ENCODE data around the gene FGD1. TPM values are rescaled to one million over a fixed set of nuclear protein-coding genes. Genes with fewer than 3 reads are reported as not detected.

The FGD1 gene
- total RNA-seq, 1 experiment from 2014 or later: 5.8 TPM

DNA sequence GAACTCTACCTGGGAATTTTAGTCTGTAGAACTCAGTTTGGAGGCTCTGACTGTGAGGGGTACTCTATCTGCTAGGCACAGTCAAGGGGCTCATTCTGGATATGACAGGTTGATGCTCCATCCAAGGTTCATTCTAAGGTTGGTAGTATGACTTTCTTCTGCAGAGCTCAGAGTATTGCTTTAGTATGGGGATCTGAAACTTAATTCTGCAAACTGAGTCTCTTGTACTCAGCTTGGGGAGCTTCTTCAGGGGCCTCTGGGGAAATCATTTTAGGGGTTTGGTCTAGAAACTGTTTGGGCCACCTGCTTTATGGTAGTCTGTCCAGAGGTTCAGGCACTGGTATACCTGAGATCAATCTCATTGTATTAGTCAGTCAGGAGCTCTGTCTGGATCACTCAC is 65.5 kb downstream of the FGD1 start:
- ChIA-PET RAD21 (ENCODE audit: low non-redundant PET in 1 of 2, low total read pairs in 2 of 2, uncharacterized antibody in 2 of 2, unreplicated experiment in 2 of 2) (no interaction called here), POLR2A (no interaction called here), CTCF (no interaction called here)
- H3K27me3 ChIP-seq (ENCODE audit: insufficient read depth, low read length): no peaks in the 10 kb centered on the region
- no peak overlapping the region for H3K4me3 ChIP-seq (replicated peaks in 1 of 2; ENCODE audit: low read depth in 1 of 2, low read length in 2 of 2)
- no peak overlapping the region for H3K27ac ChIP-seq (ENCODE audit: low read depth, low read length)
- BruUV-seq (replicated peaks): no TSS peak
- H3K9me2 ChIP-seq (ENCODE audit: insufficient read depth): no peaks in the 10 kb centered on the region
- intact Hi-C loops (cut with micrococcal nuclease): no loop called here
- DNase-seq (ENCODE audit: low read depth, low spot score) (no peak), ATAC-seq (no peak)
- no peaks in the 10 kb centered on the region for H3K9me3 ChIP-seq (ENCODE audit: control insufficient read depth in 1 of 2, insufficient read depth in 1 of 2, low read depth in 1 of 2, low read length in 2 of 2)
- H3K9ac ChIP-seq (ENCODE audit: low read length): no peak overlapping the region
- H3K4me1 ChIP-seq (ENCODE audit: control insufficient read depth in 1 of 2, insufficient read depth in 2 of 2, low read length in 2 of 2): no peaks in the 10 kb centered on the region
- H3K36me3 ChIP-seq (ENCODE audit: control insufficient read depth in 1 of 2, insufficient read depth in 2 of 2, low read length in 2 of 2): no peaks in the 10 kb centered on the region
- TF ChIP-seq POLR2A (IDR thresholded peaks at IDR 0.05; ENCODE audit: borderline replicate concordance, extremely low read depth, insufficient read depth, insufficient read length): no peak
- TF ChIP-seq YY1 (IDR thresholded peaks at IDR 0.05; ENCODE audit: extremely low read depth, insufficient replicate concordance, low read depth, low read length): no peak
- no peak for TF ChIP-seq JUND (IDR thresholded peaks at IDR 0.05)
- TF ChIP-seq ZNF274 (IDR thresholded peaks at IDR 0.05; ENCODE audit: low read depth, low read length): no peak
- no peak for TF ChIP-seq EZH2 (IDR thresholded peaks at IDR 0.05)
- no peak for TF ChIP-seq SIN3A (IDR thresholded peaks at IDR 0.05; ENCODE audit: low read depth)
- H2AFZ ChIP-seq (ENCODE audit: low read depth, low read length, poor library complexity, severe bottlenecking): no peak overlapping the region
- no peaks in the 10 kb centered on the region for H4K20me1 ChIP-seq (ENCODE audit: insufficient read depth)
- H3K4me2 ChIP-seq (ENCODE audit: low read length): no peak overlapping the region
- H3K79me2 ChIP-seq (ENCODE audit: insufficient read depth, low read length): no peaks in the 10 kb centered on the region

DNA sequence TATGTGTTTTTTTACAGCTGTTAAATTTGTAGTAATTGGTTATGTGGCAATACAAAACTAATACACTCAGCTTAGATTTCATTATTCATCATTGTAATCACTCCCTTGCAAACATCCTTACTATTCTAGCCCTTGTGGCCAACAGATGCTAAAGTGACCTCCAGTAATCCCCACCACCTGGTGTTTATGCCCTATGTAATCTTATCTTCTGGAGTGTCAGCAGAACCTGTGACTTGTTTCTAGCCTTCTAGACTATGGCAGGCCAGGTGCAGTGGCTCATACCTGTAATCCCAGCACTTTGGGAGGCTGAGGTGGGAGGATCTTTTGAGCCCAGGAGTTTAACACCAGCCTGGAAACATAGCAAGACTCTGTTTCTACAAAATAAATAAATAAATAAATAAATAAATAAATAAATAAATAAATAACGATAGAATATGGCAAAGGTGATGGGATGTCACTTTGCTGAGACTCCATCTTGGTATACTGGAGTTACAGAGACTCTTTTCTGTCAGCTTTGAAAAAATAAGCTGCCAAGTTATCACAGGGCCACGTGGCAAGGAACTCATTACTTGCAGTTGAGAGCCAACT is 68.1 kb downstream of the FGD1 start:
- no TSS peak for BruUV-seq (replicated peaks)
- H3K27me3 ChIP-seq (ENCODE audit: insufficient read depth, low read length): no peaks in the 10 kb centered on the region

More for the DNA sequence above, 68.1 kb downstream of the FGD1 start:
- H3K9me3 ChIP-seq (ENCODE audit: control insufficient read depth in 1 of 2, insufficient read depth in 1 of 2, low read depth in 1 of 2, low read length in 2 of 2): no peaks in the 10 kb centered on the region
- H3K9me2 ChIP-seq (ENCODE audit: insufficient read depth): no peaks in the 10 kb centered on the region
- H3K4me3 ChIP-seq (replicated peaks in 1 of 2; ENCODE audit: low read depth in 1 of 2, low read length in 2 of 2): no peak overlapping the region
- intact Hi-C loops (cut with micrococcal nuclease): no loop called here
- no peaks in the 10 kb centered on the region for H4K20me1 ChIP-seq (ENCODE audit: insufficient read depth)
- RAD21 ChIA-PET (ENCODE audit: low non-redundant PET in 1 of 2, low total read pairs in 2 of 2, uncharacterized antibody in 2 of 2, unreplicated experiment in 2 of 2): no interaction called here
- no peak for ATAC-seq
- POLR2A ChIA-PET: no interaction called here
- H3K4me2 ChIP-seq (ENCODE audit: low read length): no peak overlapping the region
- TF ChIP-seq RAD21 (IDR thresholded peaks at IDR 0.05; ENCODE audit: low read depth): no peak
- TF ChIP-seq SRF (IDR thresholded peaks at IDR 0.05; ENCODE audit: low read depth): no peak
- TF ChIP-seq ELF1 (IDR thresholded peaks at IDR 0.05; ENCODE audit: borderline replicate concordance, low read depth): no peak
- no peak overlapping the region for H3K27ac ChIP-seq (ENCODE audit: low read depth, low read length)
- H3K79me2 ChIP-seq (ENCODE audit: insufficient read depth, low read length): no peaks in the 10 kb centered on the region
- CTCF ChIA-PET: no interaction called here
- no peak overlapping the region for H3K9ac ChIP-seq (ENCODE audit: low read length)
- no peak for DNase-seq (ENCODE audit: low read depth, low spot score)
- H2AFZ ChIP-seq (ENCODE audit: low read depth, low read length, poor library complexity, severe bottlenecking): no peak overlapping the region
- H3K4me1 ChIP-seq (ENCODE audit: control insufficient read depth in 1 of 2, insufficient read depth in 2 of 2, low read length in 2 of 2): no peaks in the 10 kb centered on the region
- H3K36me3 ChIP-seq (ENCODE audit: control insufficient read depth in 1 of 2, insufficient read depth in 2 of 2, low read length in 2 of 2): no peaks in the 10 kb centered on the region
